SK-N-SH treated with all-trans-retinoic acid at 6 μM for 48 hours (cell line): ENCODE measurements around the gene ANK3.

Experiments
- ATAC-seq: fragments of 200-7000 bp; cut with Tn5 transposase; 3 replicates; pipeline ENCODE4 v1.9.1; 2020; ENCODE audit warnings: mild to moderate bottlenecking, moderate library complexity
- ARNTL ChIP-seq: fragments of 450-650 bp; formaldehyde crosslinking; IDR thresholded peaks from 2 replicates; pipeline ENCODE4 v1.5.0; 2020; ENCODE audit warnings: low read depth, mild to moderate bottlenecking, moderate library complexity, borderline replicate concordance
- BACH2 ChIP-seq: fragments of 250-450 bp; sonication (Bioruptor Pico); IDR thresholded peaks from 2 replicates; pipeline ENCODE4 v1.9.0; 2021; ENCODE audit warnings: mild to moderate bottlenecking, borderline replicate concordance
- CREB5 ChIP-seq: fragments of 250-450 bp; sonication (Bioruptor Pico); IDR thresholded peaks from 2 replicates; pipeline ENCODE4 v1.5.1; 2020; ENCODE audit warnings: low read depth, mild to moderate bottlenecking, moderate library complexity
- CSDC2 ChIP-seq: fragments of 250-450 bp; sonication (Bioruptor Pico); IDR thresholded peaks from 2 replicates; pipeline ENCODE4 v1.5.0; 2020; ENCODE audit warnings: mild to moderate bottlenecking, moderate library complexity
- CSRNP3 ChIP-seq: fragments of 250-450 bp; sonication (Bioruptor Pico); IDR thresholded peaks from 2 replicates; pipeline ENCODE4 v1.5.1; 2021; ENCODE audit warnings: mild to moderate bottlenecking, moderate library complexity
- ESRRG ChIP-seq: fragments of 250-450 bp; sonication (Bioruptor Pico); IDR thresholded peaks from 2 replicates; pipeline ENCODE4 v1.6.1; 2021; ENCODE audit warnings: mild to moderate bottlenecking
- GLIS3 ChIP-seq: fragments of 250-450 bp; sonication (Bioruptor Pico); IDR thresholded peaks from 2 replicates; pipeline ENCODE4 v1.5.0; 2020; ENCODE audit warnings: mild to moderate bottlenecking, moderate library complexity
- ISL1 ChIP-seq: fragments of 250-450 bp; sonication (Bioruptor Pico); IDR thresholded peaks from 2 replicates; pipeline ENCODE4 v2.1.2; 2022; ENCODE audit warnings: mild to moderate bottlenecking, moderate library complexity
- OSR1 ChIP-seq: fragments of 250-450 bp; sonication (Bioruptor Pico); IDR thresholded peaks from 2 replicates; pipeline ENCODE4 v1.8.0; 2022; ENCODE audit warnings: moderate library complexity, mild to moderate bottlenecking, inconsistent platforms
- POU6F1 ChIP-seq: fragments of 250-450 bp; sonication (Bioruptor Pico); IDR thresholded peaks from 2 replicates; pipeline ENCODE4 v1.8.0; 2021; ENCODE audit warnings: low read depth, mild to moderate bottlenecking, moderate library complexity, borderline replicate concordance
- PPARA ChIP-seq: fragments of 250-450 bp; sonication (Bioruptor Pico); IDR thresholded peaks from 2 replicates; pipeline ENCODE4 v1.5.0; 2020; ENCODE audit warnings: mild to moderate bottlenecking, borderline replicate concordance
- TCF4 ChIP-seq: fragments of 250-450 bp; sonication (Bioruptor Pico); IDR thresholded peaks from 2 replicates; pipeline ENCODE4 v1.8.0; 2021; ENCODE audit warnings: mild to moderate bottlenecking, moderate library complexity, borderline replicate concordance
- TOX ChIP-seq: fragments of 250-450 bp; sonication (Bioruptor Pico); IDR thresholded peaks from 2 replicates; pipeline ENCODE4 v1.8.0; 2021; ENCODE audit warnings: mild to moderate bottlenecking, moderate library complexity, borderline replicate concordance
- TSHZ2 ChIP-seq: fragments of 250-450 bp; sonication (Bioruptor Pico); IDR thresholded peaks from 2 replicates; pipeline ENCODE4 v1.5.0; 2020; ENCODE audit warnings: mild to moderate bottlenecking, moderate library complexity
- ZNF565 ChIP-seq: fragments of 450-650 bp; formaldehyde crosslinking; conservative IDR thresholded peaks from 2 replicates; pipeline ENCODE4 v1.5.0; 2020; ENCODE audit warnings: low read depth, mild to moderate bottlenecking, moderate library complexity
- ZNF70 ChIP-seq: fragments of 450-650 bp; formaldehyde crosslinking; IDR thresholded peaks from 2 replicates; pipeline ENCODE4 v1.5.0; 2020; ENCODE audit warnings: mild to moderate bottlenecking, moderate library complexity
- ZNF8 ChIP-seq: fragments of 450-650 bp; formaldehyde crosslinking; IDR thresholded peaks from 2 replicates; pipeline ENCODE4 v1.5.0; 2020; ENCODE audit warnings: mild to moderate bottlenecking, moderate library complexity

Gene ANK3

GRCh38 chr10:59997827-59998525 is 391.7 kb downstream of the ANK3 start:
- TF ChIP-seq ZNF70 (CRISPR knock-in tag) (no peak), TCF4 (no peak), ZNF8 (CRISPR knock-in tag) (no peak), PPARA (CRISPR knock-in tag) (no peak), CSDC2 (CRISPR knock-in tag) (no peak), ISL1 (CRISPR knock-in tag) (no peak), TSHZ2 (CRISPR knock-in tag) (no peak), BACH2 (no peak), OSR1 (CRISPR knock-in tag) (no peak), POU6F1 (CRISPR knock-in tag) (no peak), CSRNP3 (CRISPR knock-in tag) (no peak), ARNTL (CRISPR knock-in tag) (no peak)
- TF ChIP-seq, all 23 proteins: peak for 0
- ATAC-seq = no peak

GRCh38 chr10:59995862-59996261 is 393.8 kb downstream of the ANK3 start:
- TF ChIP-seq CSDC2 (CRISPR knock-in tag) (no peak), TSHZ2 (CRISPR knock-in tag) (no peak), BACH2 (no peak), GLIS3 (CRISPR knock-in tag) (no peak), TCF4 (no peak), ESRRG (CRISPR knock-in tag) (no peak), CREB5 (CRISPR knock-in tag) (no peak), OSR1 (CRISPR knock-in tag) (no peak), ZNF565 (CRISPR knock-in tag) (no peak), ISL1 (CRISPR knock-in tag) (no peak), TOX (no peak), POU6F1 (CRISPR knock-in tag) (no peak)
- no peak for ATAC-seq
